Brain microvascular endothelial cell (primary cell): ENCODE data around the gene STXBP5L.
"Not testable (repeated sequence)": the region's sequence is repeated elsewhere in the genome, so short reads cannot be mapped to it uniquely, and the experiment has no call there.

Experiments
- DNase-seq: peaks from one replicate; pipeline ENCODE4 v3.0.0-alpha.2; 2020
- H3K27ac ChIP-seq: fragments of 250-450 bp; sonication (Bioruptor Pico); 2 replicates; pipeline ENCODE4 v1.5.1; 2020; ENCODE audit warnings: mild to moderate bottlenecking, moderate library complexity
- H3K27me3 ChIP-seq: fragments of 250-450 bp; sonication (Bioruptor Pico); replicated peaks from 2 replicates; pipeline ENCODE4 v1.5.1; 2020; ENCODE audit warnings: mild to moderate bottlenecking
- H3K36me3 ChIP-seq: fragments of 250-450 bp; sonication (Bioruptor Pico); replicated peaks from 2 replicates; pipeline ENCODE4 v1.5.1; 2020; ENCODE audit warnings: mild to moderate bottlenecking
- H3K4me3 ChIP-seq: 2 replicates; pipeline ENCODE4 v1.5.1; 2011; ENCODE audit warnings: low read depth, mild to moderate bottlenecking, control low read depth, low read length, moderate library complexity
- in situ Hi-C: cut with HindIII; loops from 2 replicates; pipeline ENCODE4 v1.10.0; 2017; ENCODE audit warnings: low sequenced_read_pairs, low pct_ligation_motif_present
- TF ChIP-seq, protein P1 (sequence below): IDR thresholded peaks from 2 replicates; pipeline ENCODE4 v1.5.1; 2011; ENCODE audit warnings: low read depth, mild to moderate bottlenecking, moderate library complexity, low read length, control low read depth, inconsistent platforms; ENCODE audit errors: missing control alignments

STXBP5L gene

DNA sequence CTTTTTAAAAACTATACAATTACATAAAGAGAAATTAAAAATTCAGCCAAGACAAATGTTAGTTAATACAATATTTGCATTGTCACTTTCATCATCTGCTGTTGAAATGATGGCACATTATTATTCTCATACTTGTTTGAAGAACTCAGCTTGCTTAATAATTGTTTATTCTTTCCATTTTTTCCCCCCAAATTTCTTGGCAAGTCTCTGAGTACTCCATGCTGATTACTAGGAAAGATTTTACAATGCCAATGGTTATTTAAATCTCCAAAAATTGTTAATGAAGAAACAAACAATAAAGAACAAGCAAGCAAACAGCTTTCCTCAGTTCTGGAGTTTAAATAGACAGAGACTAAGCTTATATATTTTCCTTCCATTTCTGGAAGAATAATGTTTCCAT lies 15.1 kb upstream of the STXBP5L start:
- Histone ChIP-seq H3K4me3 (no peak overlapping the region), H3K27me3 (no peaks in the 10 kb centered on the region), H3K36me3 (no peaks in the 10 kb centered on the region), H3K27ac (no peak overlapping the region)
- TF ChIP-seq, protein P1, sequence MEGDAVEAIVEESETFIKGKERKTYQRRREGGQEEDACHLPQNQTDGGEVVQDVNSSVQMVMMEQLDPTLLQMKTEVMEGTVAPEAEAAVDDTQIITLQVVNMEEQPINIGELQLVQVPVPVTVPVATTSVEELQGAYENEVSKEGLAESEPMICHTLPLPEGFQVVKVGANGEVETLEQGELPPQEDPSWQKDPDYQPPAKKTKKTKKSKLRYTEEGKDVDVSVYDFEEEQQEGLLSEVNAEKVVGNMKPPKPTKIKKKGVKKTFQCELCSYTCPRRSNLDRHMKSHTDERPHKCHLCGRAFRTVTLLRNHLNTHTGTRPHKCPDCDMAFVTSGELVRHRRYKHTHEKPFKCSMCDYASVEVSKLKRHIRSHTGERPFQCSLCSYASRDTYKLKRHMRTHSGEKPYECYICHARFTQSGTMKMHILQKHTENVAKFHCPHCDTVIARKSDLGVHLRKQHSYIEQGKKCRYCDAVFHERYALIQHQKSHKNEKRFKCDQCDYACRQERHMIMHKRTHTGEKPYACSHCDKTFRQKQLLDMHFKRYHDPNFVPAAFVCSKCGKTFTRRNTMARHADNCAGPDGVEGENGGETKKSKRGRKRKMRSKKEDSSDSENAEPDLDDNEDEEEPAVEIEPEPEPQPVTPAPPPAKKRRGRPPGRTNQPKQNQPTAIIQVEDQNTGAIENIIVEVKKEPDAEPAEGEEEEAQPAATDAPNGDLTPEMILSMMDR: no peak
- in situ Hi-C loops: no loop called here
- DNase-seq: no peak

DNA sequence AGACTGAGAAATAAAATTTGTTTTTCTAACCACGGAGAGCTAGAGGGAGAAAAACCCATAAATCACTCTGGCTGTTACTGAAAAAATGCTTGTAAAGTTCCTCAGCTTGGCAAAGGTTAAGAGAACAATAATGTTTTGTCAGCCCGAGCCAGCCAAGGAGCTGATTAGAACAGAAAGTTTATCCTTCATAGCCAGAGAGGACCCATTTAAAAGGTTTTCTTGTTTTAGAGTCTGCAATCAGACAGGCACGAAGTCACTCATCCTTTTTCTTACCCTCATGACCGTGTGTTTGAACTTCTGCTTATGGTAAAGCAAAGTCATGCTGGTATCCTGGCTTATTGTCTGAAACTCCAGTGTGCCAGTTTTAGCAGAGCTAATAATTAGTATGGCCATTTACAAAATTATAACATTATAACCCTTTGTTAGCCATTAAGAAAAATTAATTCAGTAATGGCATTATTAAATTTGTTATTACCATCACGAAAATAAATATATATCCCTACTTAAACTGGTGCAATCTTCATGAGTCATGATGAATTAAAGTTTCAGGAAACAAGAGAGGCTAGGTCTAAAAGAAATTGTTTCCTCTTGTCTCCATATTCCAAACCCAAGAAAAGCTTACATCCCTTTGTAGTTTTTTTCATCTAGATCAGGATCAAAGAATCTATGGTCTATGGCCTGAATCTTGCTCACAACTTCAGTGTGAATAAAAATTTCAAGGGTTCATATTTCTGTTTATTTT lies 13.5 kb upstream of the STXBP5L start:
- in situ Hi-C loops: no loop called here
- TF ChIP-seq, protein P1: no peak
- Histone ChIP-seq H3K36me3 (no peaks in the 10 kb centered on the region), H3K4me3 (no peak overlapping the region), H3K27ac (no peak overlapping the region), H3K27me3 (no peaks in the 10 kb centered on the region)
- DNase-seq: no peak

DNA sequence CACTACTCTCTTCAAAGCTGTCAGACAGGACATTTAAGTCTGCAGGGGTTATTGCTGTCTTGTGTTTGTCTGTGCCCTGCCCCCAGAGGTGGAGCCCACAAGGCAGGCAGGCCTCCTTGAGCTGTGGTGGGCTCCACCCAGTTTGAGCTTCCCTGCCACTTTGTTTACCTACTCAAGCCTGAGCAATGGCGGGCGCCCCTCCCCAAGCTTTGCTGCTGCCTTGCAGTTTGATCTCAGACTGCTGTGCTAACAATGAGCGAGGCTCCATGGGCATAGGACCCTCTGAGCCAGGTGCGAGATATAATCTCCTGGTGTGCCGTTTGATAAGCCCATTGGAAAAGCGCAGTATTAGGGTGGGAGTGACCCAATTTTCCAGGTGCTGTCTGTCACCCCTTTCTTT lies 6.3 kb upstream of the STXBP5L start:
- H3K4me3 ChIP-seq, H3K27ac ChIP-seq, H3K36me3 ChIP-seq, in situ Hi-C loops, DNase-seq, H3K27me3 ChIP-seq: not testable (repeated sequence)

DNA sequence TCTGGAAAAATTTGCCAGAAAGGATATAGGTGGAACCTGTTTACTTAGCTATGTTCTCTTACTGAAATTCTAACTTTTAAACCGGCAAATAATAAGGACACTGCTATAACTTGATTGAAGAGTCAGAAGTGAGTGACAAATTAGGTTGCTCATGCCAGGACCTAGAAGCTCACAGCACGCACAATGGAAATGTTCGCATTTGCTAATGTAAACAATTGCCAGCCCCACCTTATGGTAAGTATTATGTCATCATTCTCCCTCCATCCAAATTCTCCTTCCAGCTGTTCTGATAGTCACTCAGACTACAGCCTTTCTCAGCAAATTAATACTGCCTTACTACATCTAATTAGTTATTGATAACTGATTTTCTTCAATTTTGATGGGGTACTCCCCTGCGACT lies 4.8 kb upstream of the STXBP5L start:
- H3K27me3 ChIP-seq: no peaks in the 10 kb centered on the region
- DNase-seq: no peak
- in situ Hi-C loops: no loop called here
- no peak overlapping the region for H3K4me3 ChIP-seq
- no peak overlapping the region for H3K27ac ChIP-seq
- TF ChIP-seq, protein P1: no peak
- H3K36me3 ChIP-seq: no peaks in the 10 kb centered on the region

DNA sequence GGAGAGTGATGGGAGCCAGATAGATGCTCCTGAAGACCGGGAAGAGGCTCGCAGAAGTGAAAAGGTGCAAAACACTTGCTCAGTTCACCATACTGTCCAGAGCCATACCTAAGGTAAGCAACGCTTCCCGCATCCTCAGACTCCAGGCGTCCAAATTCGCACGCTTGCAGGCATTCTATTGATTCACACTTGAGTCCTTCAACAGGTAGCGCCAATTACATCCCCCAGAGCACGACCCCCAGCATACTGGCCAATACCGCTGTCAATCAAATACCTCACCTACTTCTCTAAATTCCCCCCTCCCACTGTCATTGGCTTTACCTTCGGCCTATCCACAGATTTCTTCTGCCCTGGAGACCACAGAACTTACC lies 361 bp upstream of the STXBP5L start:
- TF ChIP-seq, protein P1: no peak
- in situ Hi-C loops: no loop called here
- no peak for DNase-seq
- Histone ChIP-seq H3K27ac (no peak overlapping the region), H3K4me3 (no peak overlapping the region), H3K27me3 (peaks cover 8% of the 10 kb centered on the region), H3K36me3 (no peaks in the 10 kb centered on the region)

DNA sequence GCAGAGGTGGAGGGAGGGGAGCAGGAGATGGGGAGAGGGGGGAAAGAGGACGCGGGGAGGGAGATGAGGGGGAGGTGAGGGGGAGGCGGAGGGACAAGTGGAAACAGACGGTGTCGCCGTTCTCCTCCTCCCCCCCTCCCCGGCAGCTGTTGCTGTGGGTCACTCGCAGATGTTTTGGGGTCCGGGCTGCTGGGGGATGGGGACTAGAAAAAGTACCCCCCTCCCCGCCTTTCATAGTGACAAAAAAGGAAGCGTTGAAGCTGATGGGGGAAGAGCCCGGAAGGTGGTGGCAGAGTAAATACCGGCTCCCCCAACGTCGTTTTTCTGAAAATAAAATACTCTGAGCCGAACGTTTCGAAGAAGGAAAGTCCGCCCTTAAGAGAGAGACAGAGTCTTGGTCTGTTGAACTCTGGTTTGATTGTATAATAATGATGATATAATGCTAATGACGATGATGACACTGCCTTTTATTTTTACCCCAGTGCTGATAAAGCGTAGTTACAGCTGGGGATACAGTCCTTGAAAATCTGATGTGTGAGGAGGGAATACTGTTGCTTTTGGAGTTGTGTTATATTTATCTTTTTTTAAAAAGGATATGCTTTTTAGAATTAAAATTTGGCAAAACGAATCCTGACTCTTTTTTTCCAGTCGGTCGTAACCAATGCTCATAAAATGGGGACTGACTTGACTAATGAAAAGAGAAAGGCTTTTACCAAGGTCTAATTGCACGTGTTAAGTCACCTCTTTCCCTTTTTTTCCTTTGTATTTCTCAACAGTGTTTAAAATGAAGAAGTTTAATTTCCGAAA lies 993 bp downstream of the STXBP5L start:
- Histone ChIP-seq H3K4me3 (peak overlapping the region; percentile 38), H3K27me3 (peaks cover 8% of the 10 kb centered on the region), H3K27ac (no peak overlapping the region), H3K36me3 (no peaks in the 10 kb centered on the region)
- in situ Hi-C loops: no loop called here
- DNase-seq: no peak
- TF ChIP-seq, protein P1: no peak
